Coronary artery (tissue), 2 donors: Measurements from ENCODE around the gene TSPAN17.

ENCODE experiments used
- DNase-seq: peaks from one replicate; pipeline ENCODE4 v3.0.0-alpha.2; 2017; ENCODE audit warnings: low spot score
- H3K27ac ChIP-seq, 2 donors: fragments of 200-600 bp; sonication (generic); one replicate each; pipeline ENCODE4 v1.5.1; 2016 to 2019
- H3K4me3 ChIP-seq: fragments of 200-600 bp; sonication (generic); 2 replicates; pipeline ENCODE4 v1.5.1; 2016; ENCODE audit warnings: mild to moderate bottlenecking, moderate library complexity
- TF ChIP-seq, protein P1 (sequence below): fragments of 200-600 bp; sonication (generic); IDR thresholded peaks from one replicate; pipeline ENCODE4 v1.5.1; 2019; ENCODE audit warnings: antibody characterized with exemption

Gene TSPAN17

DNA sequence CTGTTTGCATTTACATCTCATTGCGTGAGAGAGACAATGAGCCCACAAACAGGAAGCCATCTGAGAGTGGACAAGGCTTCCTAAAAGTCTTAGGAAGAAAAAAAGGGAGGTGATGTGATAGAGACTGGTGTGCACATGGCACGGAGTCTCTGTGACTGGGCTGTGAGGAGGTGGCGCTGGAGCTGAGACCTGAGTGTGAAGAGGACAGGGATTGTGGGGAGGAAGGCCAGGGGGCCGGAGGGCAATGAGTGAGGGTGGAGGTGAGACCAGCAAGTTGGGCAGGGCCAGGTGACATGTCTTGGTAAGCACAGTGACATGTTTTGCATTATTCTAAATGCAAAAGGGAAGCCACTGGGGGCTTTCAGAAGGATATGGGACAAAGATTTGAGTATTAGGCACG lies 45.0 kb downstream of the TSPAN17 start:
- no peak overlapping the region for H3K27ac ChIP-seq
- TF ChIP-seq, protein P1, sequence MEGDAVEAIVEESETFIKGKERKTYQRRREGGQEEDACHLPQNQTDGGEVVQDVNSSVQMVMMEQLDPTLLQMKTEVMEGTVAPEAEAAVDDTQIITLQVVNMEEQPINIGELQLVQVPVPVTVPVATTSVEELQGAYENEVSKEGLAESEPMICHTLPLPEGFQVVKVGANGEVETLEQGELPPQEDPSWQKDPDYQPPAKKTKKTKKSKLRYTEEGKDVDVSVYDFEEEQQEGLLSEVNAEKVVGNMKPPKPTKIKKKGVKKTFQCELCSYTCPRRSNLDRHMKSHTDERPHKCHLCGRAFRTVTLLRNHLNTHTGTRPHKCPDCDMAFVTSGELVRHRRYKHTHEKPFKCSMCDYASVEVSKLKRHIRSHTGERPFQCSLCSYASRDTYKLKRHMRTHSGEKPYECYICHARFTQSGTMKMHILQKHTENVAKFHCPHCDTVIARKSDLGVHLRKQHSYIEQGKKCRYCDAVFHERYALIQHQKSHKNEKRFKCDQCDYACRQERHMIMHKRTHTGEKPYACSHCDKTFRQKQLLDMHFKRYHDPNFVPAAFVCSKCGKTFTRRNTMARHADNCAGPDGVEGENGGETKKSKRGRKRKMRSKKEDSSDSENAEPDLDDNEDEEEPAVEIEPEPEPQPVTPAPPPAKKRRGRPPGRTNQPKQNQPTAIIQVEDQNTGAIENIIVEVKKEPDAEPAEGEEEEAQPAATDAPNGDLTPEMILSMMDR, result no peak
- DNase-seq, result no peak
- H3K4me3 ChIP-seq, result no peak overlapping the region

DNA sequence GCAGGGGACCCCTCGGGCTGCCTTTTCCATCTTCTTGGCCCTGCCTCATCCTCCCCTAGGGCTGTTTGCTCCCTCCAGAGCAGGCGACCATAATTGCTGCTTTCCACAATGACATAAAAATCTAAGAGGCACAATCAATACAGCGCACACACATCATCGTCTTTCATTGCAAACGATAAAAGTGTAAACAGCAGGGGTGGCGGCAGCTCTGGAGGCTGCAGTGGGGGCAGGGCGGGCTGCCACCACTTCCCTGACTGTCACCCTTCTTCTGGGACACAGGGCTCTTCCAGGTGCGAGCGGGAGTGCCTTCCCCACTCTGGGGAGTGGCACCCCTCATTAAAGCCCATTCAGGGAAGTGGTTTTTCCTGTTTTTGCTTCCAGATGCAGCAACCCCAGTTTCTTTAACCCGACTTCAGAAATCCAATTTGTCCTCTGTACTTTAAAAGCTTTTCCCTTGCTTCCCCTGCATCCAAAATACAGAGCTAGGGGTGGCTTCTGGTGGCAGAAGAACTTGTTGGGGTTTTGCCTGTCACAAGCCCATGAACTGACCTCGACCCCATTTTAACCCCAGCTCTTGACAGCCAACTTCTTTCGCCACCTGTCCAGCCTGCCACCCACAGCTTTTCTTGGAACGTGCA lies 45.7 kb downstream of the TSPAN17 start:
- Histone ChIP-seq H3K27ac (no peak overlapping the region), H3K4me3 (no peak overlapping the region)
- no peak for DNase-seq
- TF ChIP-seq, protein P1, result no peak

DNA sequence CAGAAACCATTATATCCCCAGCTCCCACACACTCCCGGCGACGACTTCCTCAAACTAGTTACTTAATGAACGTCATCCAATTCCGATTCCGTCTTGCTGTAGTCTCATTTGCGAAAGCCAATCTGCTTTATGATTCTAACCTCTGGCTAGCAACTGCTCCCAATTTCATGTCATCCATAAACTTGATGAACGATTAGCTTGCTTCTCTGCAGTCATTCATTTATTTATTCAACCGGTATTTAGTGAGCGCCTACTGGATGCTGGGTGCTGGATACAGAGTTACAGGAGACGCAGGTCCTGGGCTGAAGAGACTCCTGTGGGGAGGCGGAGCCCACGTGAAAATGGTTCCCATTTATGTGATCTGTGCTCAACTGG lies 46.2 kb downstream of the TSPAN17 start:
- TF ChIP-seq, protein P1, result no peak
- no peak overlapping the region for H3K4me3 ChIP-seq
- no peak for DNase-seq
- no peak overlapping the region for H3K27ac ChIP-seq

DNA sequence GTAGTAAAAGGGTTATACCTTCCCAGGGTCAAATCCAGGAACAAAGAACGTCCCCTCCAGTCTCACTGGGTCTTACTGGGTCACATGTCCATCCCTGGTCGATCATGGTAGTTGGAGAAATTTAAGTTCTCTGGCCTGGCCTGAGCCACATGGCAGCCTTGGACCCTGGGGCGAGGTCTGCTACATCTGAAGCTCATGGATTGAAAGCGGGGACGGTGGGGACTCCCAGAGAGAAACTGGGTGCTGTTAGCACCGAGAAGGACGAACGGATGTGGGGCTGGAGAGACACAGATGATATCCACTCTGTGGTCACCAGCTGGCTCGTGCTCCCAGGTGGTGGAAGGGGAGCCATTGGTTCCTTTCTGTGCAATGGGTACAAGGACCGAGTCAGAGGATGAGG lies 46.9 kb downstream of the TSPAN17 start:
- TF ChIP-seq, protein P1, result no peak
- no peak overlapping the region for H3K4me3 ChIP-seq
- H3K27ac ChIP-seq, result no peak overlapping the region
- no peak for DNase-seq

DNA sequence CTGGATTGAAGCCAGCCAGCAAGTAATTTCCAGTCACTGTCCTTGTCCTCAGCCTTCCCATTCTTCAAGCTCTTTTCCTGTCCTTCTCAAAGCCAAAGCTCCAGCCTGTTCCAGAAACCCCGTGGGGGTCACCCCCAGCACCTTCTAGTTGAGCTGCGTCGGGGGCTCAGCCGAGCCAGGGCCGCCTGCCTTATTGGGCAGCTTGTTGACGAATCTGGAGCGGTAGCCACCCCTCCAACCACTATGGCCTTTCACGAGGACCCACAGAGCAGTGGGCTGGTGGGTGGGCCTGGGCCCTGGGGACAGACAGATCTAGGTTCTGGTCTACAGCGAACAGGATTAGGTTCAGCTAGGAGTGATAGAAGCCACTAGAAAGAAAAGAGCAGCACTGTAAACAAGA lies 47.3 kb downstream of the TSPAN17 start:
- H3K27ac ChIP-seq, result no peak overlapping the region
- no peak overlapping the region for H3K4me3 ChIP-seq
- TF ChIP-seq, protein P1, result no peak
- DNase-seq, result no peak

DNA sequence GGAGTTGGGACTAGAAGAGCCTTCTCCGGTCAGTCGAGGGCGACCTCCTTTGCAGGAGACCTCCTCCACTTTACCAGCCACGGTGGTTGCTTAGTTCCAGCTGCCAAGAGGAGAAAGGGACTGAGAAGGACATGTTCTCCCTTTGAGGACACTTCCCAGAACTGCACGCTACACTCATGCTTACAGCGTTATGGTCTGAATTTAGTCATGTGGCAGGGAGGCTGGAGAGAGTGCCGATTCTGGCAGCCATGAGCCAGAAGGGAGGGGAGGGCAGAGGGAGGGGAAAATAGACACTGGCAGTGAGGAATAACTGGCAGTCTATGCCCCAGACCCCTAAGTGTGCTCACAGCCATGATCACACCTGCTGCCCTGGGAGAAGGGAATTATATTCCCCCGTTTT lies 47.8 kb downstream of the TSPAN17 start:
- DNase-seq, result no peak
- Histone ChIP-seq H3K27ac (no peak overlapping the region), H3K4me3 (no peak overlapping the region)
- TF ChIP-seq, protein P1, result no peak

DNA sequence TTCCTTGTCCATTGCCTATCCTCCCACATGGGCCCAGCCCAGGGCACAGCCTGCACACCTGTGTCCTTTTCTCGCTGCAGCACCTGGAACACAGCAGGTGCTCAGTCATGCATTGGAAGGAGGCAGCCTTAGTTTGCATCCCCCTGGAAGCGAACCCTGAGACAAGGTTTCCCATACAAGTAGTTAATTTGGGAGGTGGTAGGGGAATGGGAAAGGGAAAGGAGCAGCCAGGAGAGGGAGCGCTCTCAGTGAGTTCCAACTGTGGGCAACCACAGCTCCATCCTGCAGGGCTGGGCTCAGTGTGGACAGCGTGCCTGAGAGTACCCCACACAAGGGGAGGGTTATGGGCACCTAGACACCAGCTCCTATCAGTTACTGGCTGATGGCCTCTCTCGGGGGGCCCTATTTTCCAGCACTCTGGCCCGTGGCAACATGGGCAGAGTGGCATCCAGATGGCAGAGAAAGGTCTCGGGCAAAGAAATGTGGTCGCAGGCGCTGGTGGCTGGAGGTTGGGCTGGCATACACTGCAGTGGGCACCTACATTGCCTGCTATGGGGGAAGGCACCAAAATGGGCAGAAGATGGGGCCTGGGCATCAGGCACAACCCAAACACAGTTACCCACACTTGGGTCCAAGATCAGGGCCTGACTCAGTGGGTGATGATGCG lies 50.1 kb downstream of the TSPAN17 start:
- DNase-seq, result no peak
- Histone ChIP-seq H3K27ac (no peak overlapping the region), H3K4me3 (no peak overlapping the region)
- TF ChIP-seq, protein P1, result no peak
